Kidney epithelial cell (primary cell): ENCODE data around the gene SLC6A4. TPM values are rescaled to one million over a fixed set of nuclear protein-coding genes. Genes with fewer than 3 reads are reported as not detected.

ENCODE experiments used
- DNase-seq: peaks from one replicate; pipeline ENCODE4 v3.0.0-alpha.2; 2010; ENCODE audit warnings: low read depth
- H3K27me3 ChIP-seq: 2 replicates; pipeline ENCODE4 v1.6.0; 2011; ENCODE audit warnings: low read length; ENCODE audit not compliant: control insufficient read depth, insufficient read depth
- H3K36me3 ChIP-seq: 2 replicates; pipeline ENCODE4 v1.5.1; 2011; ENCODE audit warnings: low read length; ENCODE audit not compliant: control insufficient read depth, insufficient read depth
- H3K4me3 ChIP-seq: 2 replicates; pipeline ENCODE4 v1.5.1; 2011; ENCODE audit warnings: low read depth, mild to moderate bottlenecking, control low read depth, low read length
- total RNA-seq: library from RNA; depleted of rRNA; stranded (reverse); fragments of >200 nt; gene quantifications from 2 replicates; pipeline ENCODE4 v1.2.3, GENCODE V29; 2015
- TF ChIP-seq, protein P1 (sequence below): IDR thresholded peaks from 2 replicates; pipeline ENCODE4 v1.5.1; 2011; ENCODE audit warnings: mild to moderate bottlenecking, moderate library complexity, low read length, control low read depth, inconsistent platforms; ENCODE audit not compliant: insufficient read depth, poor library complexity, severe bottlenecking

SLC6A4 gene
- total RNA-seq, 1 donor from 2014 or later = under 0.01 TPM

DNA sequence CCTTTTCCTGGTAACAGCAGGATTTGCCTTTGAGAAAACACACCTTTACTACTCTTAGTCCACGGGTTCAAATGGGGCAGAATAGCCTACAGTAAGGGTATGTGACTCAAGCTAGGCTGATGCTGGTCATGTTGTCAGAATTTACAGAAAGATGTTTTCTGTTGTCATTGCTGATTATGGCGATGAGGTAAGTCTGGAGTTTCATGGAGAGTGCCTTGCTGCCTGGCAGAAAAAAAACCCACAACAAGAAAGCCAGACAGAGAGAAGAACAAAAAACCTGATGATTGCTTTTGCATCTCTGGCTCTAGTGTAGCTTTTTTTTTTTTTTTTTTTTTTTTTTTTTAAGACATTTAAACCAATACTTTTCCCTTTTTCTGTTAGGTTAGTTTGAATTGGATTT lies 47.9 kb downstream of the SLC6A4 start:
- no peak for DNase-seq
- Histone ChIP-seq H3K4me3 (no peak overlapping the region), H3K36me3 (peaks cover 2% of the 10 kb centered on the region), H3K27me3 (no peaks in the 10 kb centered on the region)
- TF ChIP-seq, protein P1, sequence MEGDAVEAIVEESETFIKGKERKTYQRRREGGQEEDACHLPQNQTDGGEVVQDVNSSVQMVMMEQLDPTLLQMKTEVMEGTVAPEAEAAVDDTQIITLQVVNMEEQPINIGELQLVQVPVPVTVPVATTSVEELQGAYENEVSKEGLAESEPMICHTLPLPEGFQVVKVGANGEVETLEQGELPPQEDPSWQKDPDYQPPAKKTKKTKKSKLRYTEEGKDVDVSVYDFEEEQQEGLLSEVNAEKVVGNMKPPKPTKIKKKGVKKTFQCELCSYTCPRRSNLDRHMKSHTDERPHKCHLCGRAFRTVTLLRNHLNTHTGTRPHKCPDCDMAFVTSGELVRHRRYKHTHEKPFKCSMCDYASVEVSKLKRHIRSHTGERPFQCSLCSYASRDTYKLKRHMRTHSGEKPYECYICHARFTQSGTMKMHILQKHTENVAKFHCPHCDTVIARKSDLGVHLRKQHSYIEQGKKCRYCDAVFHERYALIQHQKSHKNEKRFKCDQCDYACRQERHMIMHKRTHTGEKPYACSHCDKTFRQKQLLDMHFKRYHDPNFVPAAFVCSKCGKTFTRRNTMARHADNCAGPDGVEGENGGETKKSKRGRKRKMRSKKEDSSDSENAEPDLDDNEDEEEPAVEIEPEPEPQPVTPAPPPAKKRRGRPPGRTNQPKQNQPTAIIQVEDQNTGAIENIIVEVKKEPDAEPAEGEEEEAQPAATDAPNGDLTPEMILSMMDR = no peak

- peaks cover 2% of the 10 kb centered on the region for H3K36me3 ChIP-seq
- TF ChIP-seq, protein P1 = no peak
- no peak for DNase-seq
Measured at GRCh38 chr17:30186761-30187160, 48.7 kb downstream of the SLC6A4 start.

GRCh38 chr17:30176855-30177254 lies 58.6 kb downstream of the SLC6A4 start:
- TF ChIP-seq, protein P1 = no peak
- DNase-seq = no peak
- H3K4me3 ChIP-seq = no peak overlapping the region
- no peaks in the 10 kb centered on the region for H3K27me3 ChIP-seq
- no peaks in the 10 kb centered on the region for H3K36me3 ChIP-seq

More at GRCh38 chr17:30186761-30187160, 48.7 kb downstream of the SLC6A4 start:
- Histone ChIP-seq H3K27me3 (no peaks in the 10 kb centered on the region), H3K4me3 (no peak overlapping the region)

GRCh38 chr17:30174556-30174955 lies 60.9 kb downstream of the SLC6A4 start:
- no peak for DNase-seq
- no peaks in the 10 kb centered on the region for H3K36me3 ChIP-seq
- TF ChIP-seq, protein P1 = no peak
- H3K27me3 ChIP-seq = no peaks in the 10 kb centered on the region
- no peak overlapping the region for H3K4me3 ChIP-seq

DNA sequence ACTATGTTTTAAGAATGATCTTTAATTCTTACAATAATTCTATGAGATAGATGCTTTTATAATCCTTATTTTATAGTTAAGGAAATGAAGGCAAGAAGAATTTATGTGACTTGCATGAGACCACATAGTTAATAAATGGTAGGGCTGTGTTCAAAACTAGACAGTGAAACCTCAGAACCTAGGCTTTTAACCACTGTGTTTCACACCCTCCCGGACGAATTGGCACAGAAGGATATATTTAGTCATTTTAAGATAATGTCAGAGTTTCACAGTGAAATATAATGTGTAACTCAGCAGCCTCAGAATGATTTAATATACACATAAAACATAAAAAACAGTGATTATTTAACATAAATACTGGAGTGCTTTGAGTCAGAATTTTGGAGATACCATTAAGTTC lies 61.8 kb downstream of the SLC6A4 start:
- Histone ChIP-seq H3K36me3 (no peaks in the 10 kb centered on the region), H3K27me3 (no peaks in the 10 kb centered on the region), H3K4me3 (no peak overlapping the region)
- TF ChIP-seq, protein P1 = no peak
- DNase-seq = no peak

DNA sequence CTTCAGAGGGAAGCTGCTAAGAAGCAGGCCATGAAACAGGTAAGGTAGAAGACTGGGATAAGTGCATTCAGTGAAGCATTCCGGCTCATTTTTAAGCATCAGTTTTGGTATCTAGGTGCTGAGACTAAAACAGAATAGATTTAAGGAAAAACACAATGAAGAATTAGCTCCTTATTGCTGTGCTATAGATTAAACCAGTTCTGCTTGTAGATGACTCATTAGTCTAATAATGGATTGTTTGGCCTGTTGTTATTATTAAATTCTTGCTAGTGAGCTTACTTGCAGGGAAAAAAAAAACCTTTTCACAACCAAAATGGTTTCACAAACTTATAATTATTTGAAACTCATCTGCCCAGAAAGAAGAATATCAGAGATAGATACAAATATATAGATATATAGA lies 62.9 kb downstream of the SLC6A4 start:
- Histone ChIP-seq H3K27me3 (no peaks in the 10 kb centered on the region), H3K36me3 (no peaks in the 10 kb centered on the region), H3K4me3 (no peak overlapping the region)
- no peak for DNase-seq
- TF ChIP-seq, protein P1 = no peak
